Gastroesophageal sphincter (tissue), 4 donors: ENCODE results near the gene C6orf15. TPM values are rescaled to one million over a fixed set of nuclear protein-coding genes. Genes with fewer than 3 reads are reported as not detected.

Source experiments
- ATAC-seq: fragments of 150-250 bp; one replicate; pipeline ENCODE4 v1.9.1; 2016; ENCODE audit warnings: mild to moderate bottlenecking, moderate library complexity
- H3K27ac ChIP-seq, 4 donors: fragments of 200-600 bp; sonication (generic) in 3 of 4; 1 replicate in 3 of 4; 2 replicates in 1 of 4; pipeline ENCODE4 v1.5.1; 2016 to 2019
- H3K27me3 ChIP-seq: fragments of 200-600 bp; sonication (generic); one replicate; pipeline ENCODE4 v1.5.1; 2019
- H3K36me3 ChIP-seq, 2 donors: fragments of 200-600 bp; sonication (generic); one replicate each; pipeline ENCODE4 v1.5.1; 2019; ENCODE audit warnings: control low read depth in 1 of 2
- H3K4me1 ChIP-seq, 3 donors: fragments of 200-600 bp; sonication (generic); 1 replicate in 2 of 3; 2 replicates in 1 of 3; pipeline ENCODE4 v1.5.1; 2016 to 2019; ENCODE audit warnings: control low read depth in 2 of 3
- H3K4me3 ChIP-seq, 2 donors: fragments of 200-600 bp; sonication (generic); one replicate each; pipeline ENCODE4 v1.5.1; 2019; ENCODE audit warnings: mild to moderate bottlenecking in 1 of 2, moderate library complexity in 1 of 2
- H3K9me3 ChIP-seq, 3 donors: fragments of 200-600 bp; sonication (generic); one replicate each; pipeline ENCODE4 v1.5.1; 2017 to 2019; ENCODE audit warnings: control low read depth in 2 of 3
- CTCF ChIP-seq, 4 experiments: fragments of 200-600 bp in 2 of 4; fragments of 450-650 bp in 2 of 4; sonication (generic) in 1 of 4; IDR thresholded peaks; one replicate each; pipeline ENCODE4 v1.5.1; 2017 to 2019; ENCODE audit warnings: antibody characterized with exemption in 4 of 4, mild to moderate bottlenecking in 2 of 4, moderate library complexity in 2 of 4
- EP300 ChIP-seq: sonication (generic); formaldehyde crosslinking; IDR thresholded peaks from one replicate; pipeline ENCODE4 v1.6.1; 2017; ENCODE audit warnings: antibody characterized with exemption, mild to moderate bottlenecking
- POLR2A ChIP-seq, 2 donors: fragments of 450-650 bp; IDR thresholded peaks; one replicate each; pipeline ENCODE4 v1.6.1; 2017; ENCODE audit warnings: antibody characterized with exemption in 2 of 2, mild to moderate bottlenecking in 2 of 2, moderate library complexity in 1 of 2
- POLR2AphosphoS5 ChIP-seq: sonication (generic); formaldehyde crosslinking; IDR thresholded peaks from one replicate; pipeline ENCODE4 v1.6.1; 2017; ENCODE audit warnings: antibody characterized with exemption
- WGBS, 2 donors: methylation state at CpG; one replicate each; pipeline ENCODE4 v1.1.5; 2018; ENCODE audit warnings: low coverage in 1 of 2; 5-methylcytosine and 5-hydroxymethylcytosine counted together
- total RNA-seq, 4 donors: library from RNA; depleted of rRNA; stranded (reverse); fragments of >200 nt; gene quantifications; one replicate each; pipeline ENCODE4 v1.1.0, GENCODE V29; 2016

Gene C6orf15
- total RNA-seq, 4 donors from 2014 or later, result not detected

DNA sequence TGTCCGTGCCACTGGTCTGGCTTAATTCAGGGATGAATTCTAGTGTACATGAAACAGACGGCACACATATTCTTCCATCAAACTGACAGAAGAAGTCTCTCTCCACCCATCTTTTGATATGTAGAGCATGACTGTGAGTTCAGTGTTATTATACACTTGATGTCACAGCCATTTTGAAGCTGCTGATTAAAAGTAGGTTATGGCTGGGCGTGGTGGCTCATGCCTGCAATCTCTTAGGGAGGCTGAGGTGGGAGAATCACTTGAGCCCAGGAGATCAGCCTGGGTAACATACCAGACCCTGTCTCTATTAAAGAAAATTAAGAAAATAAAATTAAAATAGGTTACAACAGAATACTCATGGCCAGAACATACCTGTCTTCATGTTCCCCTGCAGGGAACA is 20.7 kb downstream of the C6orf15 start:
- Histone ChIP-seq H3K9me3 (no peaks in the 10 kb centered on the region), H3K27me3 (no peaks in the 10 kb centered on the region), H3K36me3 (no peaks in the 10 kb centered on the region), H3K4me1 (peaks cover 0 to 18% (median 6%) of the 10 kb centered on the region in 3 donors), H3K4me3 (no peak overlapping the region), H3K27ac (no peak overlapping the region)
- WGBS, 2 donors, result 33 to 49% methylated on average over 3 of the region's 3 CpGs
- TF ChIP-seq CTCF (IDR thresholded peaks at IDR 0.05) (no peak), POLR2A (IDR thresholded peaks at IDR 0.05) (no peak), EP300 (no peak)
- no peak for ATAC-seq

- WGBS, 2 donors, result 67 to 95% methylated on average over 1 to 3 of the region's 6 CpGs
- TF ChIP-seq CTCF (IDR thresholded peaks at IDR 0.05) (no peak), POLR2A (IDR thresholded peaks at IDR 0.05) (no peak), EP300 (no peak), POLR2AphosphoS5 (no peak)
- Histone ChIP-seq H3K27me3 (no peaks in the 10 kb centered on the region), H3K27ac (no peak overlapping the region), H3K4me3 (no peak overlapping the region), H3K4me1 (peaks cover 0 to 19% (median 6%) of the 10 kb centered on the region in 3 donors), H3K9me3 (no peaks in the 10 kb centered on the region), H3K36me3 (no peaks in the 10 kb centered on the region)
- ATAC-seq, result no peak
Measured at GRCh38 chr6:31090973-31091364, 21.4 kb downstream of the C6orf15 start.

- no peak for TF ChIP-seq EP300
- no peak for TF ChIP-seq CTCF (IDR thresholded peaks at IDR 0.05)
- no peak for TF ChIP-seq POLR2A (IDR thresholded peaks at IDR 0.05)
- TF ChIP-seq POLR2AphosphoS5, result no peak
- no peak overlapping the region for H3K27ac ChIP-seq
- H3K27me3 ChIP-seq, result no peaks in the 10 kb centered on the region
- H3K36me3 ChIP-seq, result no peaks in the 10 kb centered on the region
- no peak overlapping the region for H3K4me3 ChIP-seq
- WGBS, 2 donors, result 78 to 87% methylated on average over 2 to 3 of the region's 3 CpGs
- H3K4me1 ChIP-seq, result peaks cover 0 to 19% (median 6%) of the 10 kb centered on the region in 3 donors
- no peak for ATAC-seq
- H3K9me3 ChIP-seq, result no peaks in the 10 kb centered on the region
Measured at GRCh38 chr6:31090275-31090972, 22.0 kb downstream of the C6orf15 start.

GRCh38 chr6:31087494-31088089 is 24.8 kb downstream of the C6orf15 start:
- TF ChIP-seq POLR2AphosphoS5 (no peak), EP300 (no peak), CTCF (IDR thresholded peaks at IDR 0.05) (peak; percentile 64 to 83 (median 78)), POLR2A (IDR thresholded peaks at IDR 0.05) (no peak)
- Histone ChIP-seq H3K4me1 (peaks cover 0 to 11% (median 6%) of the 10 kb centered on the region in 3 donors), H3K36me3 (no peaks in the 10 kb centered on the region), H3K27me3 (no peaks in the 10 kb centered on the region), H3K27ac (peak overlapping the region in 1 of 4 donors; percentile 49), H3K9me3 (no peaks in the 10 kb centered on the region), H3K4me3 (no peak overlapping the region)
- whole genome bisulfite sequencing, 2 donors, result 8 to 12% methylated on average over 14 of the region's 14 CpGs
- peak; percentile 94 for ATAC-seq
